Measurements from ENCODE around the gene OPN3. TPM values are rescaled to one million over a fixed set of nuclear protein-coding genes. Genes with fewer than 3 reads are reported as not detected.
"Not testable (repeated sequence)": the region's sequence is repeated elsewhere in the genome, so short reads cannot be mapped to it uniquely, and the experiment has no call there.

Gene OPN3
- total and polyA plus RNA-seq, 2 donors (not counting 3 experiments of a cell fraction or from before 2014, with no cell fraction given), result 16.1 to 23.9 TPM

DNA sequence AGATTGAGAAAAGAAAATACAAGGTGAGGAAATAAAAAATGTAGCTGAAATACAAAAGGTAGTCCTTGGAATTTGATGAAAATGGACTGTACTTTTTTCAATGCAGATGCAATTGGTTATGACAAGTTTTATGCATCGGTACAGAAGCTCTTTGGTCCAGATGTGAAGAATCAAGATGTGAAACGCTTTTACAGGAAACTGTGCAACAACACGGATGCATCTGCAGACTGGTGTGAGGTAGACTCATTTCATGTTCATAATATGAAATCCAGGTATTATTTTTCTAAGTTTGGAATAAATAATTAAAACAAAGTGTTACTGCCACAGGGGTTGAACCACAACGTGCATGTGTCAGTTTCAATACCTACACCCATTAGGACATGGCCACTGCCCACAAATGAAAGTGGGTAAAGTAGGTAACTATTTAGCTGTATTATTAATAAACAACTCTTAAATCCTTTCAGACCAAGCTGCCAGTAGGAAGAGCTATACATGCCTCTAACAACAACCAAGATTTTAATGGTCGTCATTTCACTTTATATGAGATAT is 20.3 kb upstream of the OPN3 start:
- Histone ChIP-seq H3K4me1 (ENCODE audit: control insufficient read depth, extremely low read depth, insufficient read depth, low read length) (no peaks in the 10 kb centered on the region), H3K9me3 (replicated peaks; ENCODE audit: control insufficient read depth, insufficient read depth, low read length) (no peaks in the 10 kb centered on the region), H2AFZ (ENCODE audit: low read depth, low read length) (no peak overlapping the region), H3K9me1 (replicated peaks; ENCODE audit: control insufficient read depth, extremely low read depth, insufficient read depth, low read length) (no peaks in the 10 kb centered on the region), H3K36me3 (ENCODE audit: control insufficient read depth in 2 of 2, extremely low read depth in 1 of 2, insufficient read depth in 2 of 2, low read length in 2 of 2) (no peaks in the 10 kb centered on the region), H3K9ac (replicated peaks; ENCODE audit: extremely low read depth, insufficient read depth, low read length) (no peak overlapping the region), H4K20me1 (replicated peaks; ENCODE audit: control insufficient read depth, extremely low read depth, insufficient read depth, low read length) (no peaks in the 10 kb centered on the region), H3K27ac (ENCODE audit: insufficient read depth, low read depth, low read length) (no peak overlapping the region), H3K27me3 (ENCODE audit: control insufficient read depth in 2 of 2, insufficient read depth in 2 of 2, low read length in 2 of 2) (no peaks in the 10 kb centered on the region), H3K79me2 (ENCODE audit: control insufficient read depth, insufficient read depth, low read length) (no peaks in the 10 kb centered on the region), H3K4me3 (replicated peaks in 1 of 3; ENCODE audit: insufficient read depth in 1 of 3, low read depth in 1 of 3, low read length in 3 of 3) (no peak overlapping the region), H3K4me2 (ENCODE audit: insufficient read depth, low read length) (no peak overlapping the region)
- TF ChIP-seq, protein P1, sequence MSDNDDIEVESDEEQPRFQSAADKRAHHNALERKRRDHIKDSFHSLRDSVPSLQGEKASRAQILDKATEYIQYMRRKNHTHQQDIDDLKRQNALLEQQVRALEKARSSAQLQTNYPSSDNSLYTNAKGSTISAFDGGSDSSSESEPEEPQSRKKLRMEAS (IDR thresholded peaks at IDR 0.05; ENCODE audit: insufficient read depth, insufficient read length), result no peak
- no peak for TF ChIP-seq FOS (IDR thresholded peaks at IDR 0.05; ENCODE audit: borderline replicate concordance, insufficient read depth, low read length)
- TF ChIP-seq POLR2AphosphoS5 (IDR thresholded peaks at IDR 0.05; ENCODE audit: insufficient read depth, low read depth, low read length), result no peak
- no peak for TF ChIP-seq MYC (IDR thresholded peaks at IDR 0.05; ENCODE audit: low read depth, low read length)
- TF ChIP-seq POLR2A (IDR thresholded peaks at IDR 0.05; ENCODE audit: low read depth, low read length), result no peak
- TF ChIP-seq, protein P2, sequence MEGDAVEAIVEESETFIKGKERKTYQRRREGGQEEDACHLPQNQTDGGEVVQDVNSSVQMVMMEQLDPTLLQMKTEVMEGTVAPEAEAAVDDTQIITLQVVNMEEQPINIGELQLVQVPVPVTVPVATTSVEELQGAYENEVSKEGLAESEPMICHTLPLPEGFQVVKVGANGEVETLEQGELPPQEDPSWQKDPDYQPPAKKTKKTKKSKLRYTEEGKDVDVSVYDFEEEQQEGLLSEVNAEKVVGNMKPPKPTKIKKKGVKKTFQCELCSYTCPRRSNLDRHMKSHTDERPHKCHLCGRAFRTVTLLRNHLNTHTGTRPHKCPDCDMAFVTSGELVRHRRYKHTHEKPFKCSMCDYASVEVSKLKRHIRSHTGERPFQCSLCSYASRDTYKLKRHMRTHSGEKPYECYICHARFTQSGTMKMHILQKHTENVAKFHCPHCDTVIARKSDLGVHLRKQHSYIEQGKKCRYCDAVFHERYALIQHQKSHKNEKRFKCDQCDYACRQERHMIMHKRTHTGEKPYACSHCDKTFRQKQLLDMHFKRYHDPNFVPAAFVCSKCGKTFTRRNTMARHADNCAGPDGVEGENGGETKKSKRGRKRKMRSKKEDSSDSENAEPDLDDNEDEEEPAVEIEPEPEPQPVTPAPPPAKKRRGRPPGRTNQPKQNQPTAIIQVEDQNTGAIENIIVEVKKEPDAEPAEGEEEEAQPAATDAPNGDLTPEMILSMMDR (IDR thresholded peaks at IDR 0.05; ENCODE audit: extremely low read depth in 1 of 2, insufficient read depth in 1 of 2, low read depth in 1 of 2, low read length in 2 of 2), result no peak
- TF ChIP-seq JUN (IDR thresholded peaks at IDR 0.05; ENCODE audit: borderline replicate concordance, insufficient read depth, insufficient read length, low read depth), result no peak
- TF ChIP-seq EZH2 (IDR thresholded peaks at IDR 0.05; ENCODE audit: borderline replicate concordance, low read depth, low read length, severe bottlenecking), result no peak
- TF ChIP-seq GATA2 (IDR thresholded peaks at IDR 0.05; ENCODE audit: insufficient read depth, insufficient read length, low read depth, low read length), result no peak
- FAIRE-seq (no peak), DNase-seq (ENCODE audit: low read depth, low spot score) (no peak)
- dilution Hi-C loops (cut with MboI; ENCODE audit: extremely low pct_ligation_motif_present, low sequenced_read_pairs), result no loop called here
- BruUV-seq (replicated peaks), result no TSS peak
- ChIA-PET POLR2A (no interaction called here), CTCF (interaction anchor here (0.6 kb wide), 1 partner anchor 329 kb away, joined by 3 read pairs; no protein-coding TSS in a partner anchor)
- intact Hi-C loops (cut with micrococcal nuclease), result no loop called here

DNA sequence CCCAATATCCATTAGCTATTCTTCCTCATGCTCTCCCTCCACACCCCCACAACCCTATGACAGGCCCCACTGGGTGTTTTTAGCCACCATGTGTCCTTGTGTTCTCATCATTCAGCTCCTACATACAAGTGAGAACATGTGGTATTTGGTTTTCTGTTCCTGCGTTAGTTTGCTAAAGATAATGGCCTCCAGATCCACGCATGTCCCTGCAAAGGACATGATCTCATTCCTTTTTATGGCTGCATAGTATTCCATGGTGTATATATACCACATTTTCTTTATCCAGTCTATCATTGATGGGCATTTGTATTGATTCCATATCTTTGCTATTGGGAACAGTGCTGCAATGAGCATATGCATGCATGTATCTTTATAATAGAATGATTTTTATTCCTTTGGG is 18.8 kb upstream of the OPN3 start:
- H4K20me1 ChIP-seq (replicated peaks; ENCODE audit: control insufficient read depth, extremely low read depth, insufficient read depth, low read length); DNase-seq (ENCODE audit: low read depth, low spot score); H3K36me3 ChIP-seq (ENCODE audit: control insufficient read depth in 2 of 2, extremely low read depth in 1 of 2, insufficient read depth in 2 of 2, low read length in 2 of 2); POLR2A ChIA-PET; H3K4me1 ChIP-seq (ENCODE audit: control insufficient read depth, extremely low read depth, insufficient read depth, low read length); H3K27me3 ChIP-seq (ENCODE audit: control insufficient read depth in 2 of 2, insufficient read depth in 2 of 2, low read length in 2 of 2); dilution Hi-C loops (cut with MboI; ENCODE audit: extremely low pct_ligation_motif_present, low sequenced_read_pairs); H3K79me2 ChIP-seq (ENCODE audit: control insufficient read depth, insufficient read depth, low read length); H2AFZ ChIP-seq (ENCODE audit: low read depth, low read length); BruUV-seq (replicated peaks); H3K9ac ChIP-seq (replicated peaks; ENCODE audit: extremely low read depth, insufficient read depth, low read length); CTCF ChIA-PET; H3K9me3 ChIP-seq (replicated peaks; ENCODE audit: control insufficient read depth, insufficient read depth, low read length); H3K4me2 ChIP-seq (ENCODE audit: insufficient read depth, low read length); FAIRE-seq; H3K4me3 ChIP-seq (replicated peaks in 1 of 3; ENCODE audit: insufficient read depth in 1 of 3, low read depth in 1 of 3, low read length in 3 of 3); H3K9me1 ChIP-seq (replicated peaks; ENCODE audit: control insufficient read depth, extremely low read depth, insufficient read depth, low read length); intact Hi-C loops (cut with micrococcal nuclease); H3K27ac ChIP-seq (ENCODE audit: insufficient read depth, low read depth, low read length): not testable (repeated sequence)
